ENCODE results near the gene DRAXIN. TPM values are rescaled to one million over a fixed set of nuclear protein-coding genes. Genes with fewer than 3 reads are reported as not detected.

Gene DRAXIN
- total and polyA plus RNA-seq, 4 donors = 0.04 to 0.31 (median 0.14) TPM

DNA sequence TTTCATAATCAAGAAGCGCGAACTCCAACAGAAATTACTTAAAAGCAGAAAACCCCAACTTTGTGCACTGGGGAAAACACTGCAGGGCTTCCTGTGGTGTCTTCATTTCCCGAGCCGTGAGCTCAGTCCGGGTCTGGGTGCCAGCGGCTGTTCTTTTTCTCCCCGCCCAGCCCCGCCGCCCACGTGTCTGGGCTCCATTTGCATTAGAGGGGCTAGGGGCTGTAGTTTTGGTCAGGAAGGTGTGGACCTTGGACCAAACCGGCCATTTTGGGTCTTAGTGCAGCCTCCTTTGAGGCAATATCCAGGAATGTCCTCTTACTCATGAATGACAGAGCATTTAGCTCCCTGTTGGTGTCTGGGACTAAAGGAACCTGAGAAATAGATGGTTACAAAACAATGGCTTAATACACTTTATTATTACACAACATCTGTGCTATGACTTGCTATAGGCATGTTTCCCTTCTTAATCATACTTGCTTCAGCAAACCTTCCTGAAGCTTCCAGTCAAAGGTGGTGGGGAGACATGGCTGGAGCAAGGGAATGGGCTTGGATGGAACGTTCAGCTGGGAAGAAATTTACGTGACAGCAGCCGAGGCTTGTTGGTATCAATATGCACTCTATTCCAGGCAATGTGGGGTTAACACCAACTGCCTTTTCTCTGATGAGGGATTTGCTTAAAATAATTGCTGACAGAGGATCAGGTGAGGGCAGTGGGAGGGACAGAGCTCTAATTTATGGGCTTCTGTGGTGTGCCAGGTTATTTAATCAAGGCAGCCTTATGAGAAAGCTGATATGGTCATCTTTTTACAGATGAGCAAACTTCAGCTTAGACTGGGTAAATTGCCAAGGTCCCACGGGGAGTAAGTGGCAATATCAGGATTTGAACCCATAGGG, 45.5 kb downstream of the DRAXIN start:
- DNase-seq (peak; percentile 59 to 67 (median 65)), ATAC-seq (ENCODE audit: insufficient read depth, low FRiP score) (peak; percentile 45)
- Histone ChIP-seq H3K27me3 (ENCODE audit: control insufficient read depth in 3 of 3, insufficient read depth in 3 of 3, low read length in 2 of 3) (no peaks in the 10 kb centered on the region), H3K4me3 (peak overlapping the region; percentile 71), H3K9ac (ENCODE audit: insufficient read depth in 1 of 2, low read length in 2 of 2) (peak overlapping the region in 1 of 2 donors; percentile 43), H3K9me3 (ENCODE audit: control insufficient read depth in 4 of 4, insufficient read depth in 3 of 4, low read length in 3 of 4) (no peaks in the 10 kb centered on the region), H3K36me3 (ENCODE audit: control insufficient read depth in 4 of 4, insufficient read depth in 4 of 4, low read length in 4 of 4) (no peaks in the 10 kb centered on the region), H3K4me1 (ENCODE audit: control insufficient read depth in 5 of 5, insufficient read depth in 5 of 5, low read length in 5 of 5) (peaks cover 5 to 28% (median 13%) of the 10 kb centered on the region in 5 donors), H3K27ac (ENCODE audit: low read depth in 1 of 2, low read length in 1 of 2) (peak overlapping the region; percentile 91 to 93)
- 5 to 13% methylated on average over 15 of the region's 15 CpGs for WGBS, 2 donors
- no peak for TF ChIP-seq CTCF (IDR thresholded peaks at IDR 0.05; ENCODE audit: control extremely low read depth, extremely low read depth)

GRCh38 chr1:11738096-11738495, 46.6 kb downstream of the DRAXIN start:
- no peak for TF ChIP-seq CTCF (IDR thresholded peaks at IDR 0.05; ENCODE audit: control extremely low read depth, extremely low read depth)
- WGBS, 2 donors = 41 to 63% methylated on average over 2 of the region's 2 CpGs
- Histone ChIP-seq H3K27ac (ENCODE audit: low read depth in 1 of 2, low read length in 1 of 2) (peak overlapping the region in 1 of 2 donors; percentile 43), H3K4me3 (no peak overlapping the region), H3K27me3 (ENCODE audit: control insufficient read depth in 3 of 3, insufficient read depth in 3 of 3, low read length in 2 of 3) (no peaks in the 10 kb centered on the region), H3K4me1 (ENCODE audit: control insufficient read depth in 5 of 5, insufficient read depth in 5 of 5, low read length in 5 of 5) (peaks cover 0 to 21% (median 10%) of the 10 kb centered on the region in 5 donors), H3K36me3 (ENCODE audit: control insufficient read depth in 4 of 4, insufficient read depth in 4 of 4, low read length in 4 of 4) (no peaks in the 10 kb centered on the region), H3K9me3 (ENCODE audit: control insufficient read depth in 4 of 4, insufficient read depth in 3 of 4, low read length in 3 of 4) (no peaks in the 10 kb centered on the region), H3K9ac (ENCODE audit: insufficient read depth in 1 of 2, low read length in 2 of 2) (no peak overlapping the region)
- ATAC-seq (ENCODE audit: insufficient read depth, low FRiP score) = no peak
- no peak for DNase-seq

DNA sequence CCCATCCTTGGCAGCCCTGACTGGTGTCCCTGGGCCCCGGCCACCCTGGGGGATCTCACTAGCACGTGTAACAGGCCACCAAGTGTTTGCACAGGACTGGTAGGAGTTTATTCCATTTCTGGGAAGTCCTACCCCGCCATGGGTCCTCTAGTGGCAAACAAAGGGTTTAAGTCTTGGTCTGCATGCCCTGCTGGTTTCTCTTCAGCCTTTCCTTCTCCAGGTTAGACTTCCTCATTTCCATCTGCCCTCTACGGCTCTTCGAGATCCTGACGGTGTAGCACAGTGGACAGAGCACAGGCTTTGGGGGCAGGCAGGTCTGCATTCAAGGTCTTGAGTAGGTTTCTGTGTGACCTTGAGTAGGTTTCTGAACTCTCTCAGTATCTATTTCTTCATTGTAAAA, 47.3 kb downstream of the DRAXIN start:
- H3K9ac ChIP-seq (ENCODE audit: insufficient read depth in 1 of 2, low read length in 2 of 2) = no peak overlapping the region
- peaks cover 0 to 21% (median 10%) of the 10 kb centered on the region in 5 donors for H3K4me1 ChIP-seq (ENCODE audit: control insufficient read depth in 5 of 5, insufficient read depth in 5 of 5, low read length in 5 of 5)
- H3K4me3 ChIP-seq = no peak overlapping the region
- WGBS, 2 donors = 41 to 68% methylated on average over 6 of the region's 6 CpGs
- peak overlapping the region in 1 of 2 donors; percentile 29 for H3K27ac ChIP-seq (ENCODE audit: low read depth in 1 of 2, low read length in 1 of 2)
- ATAC-seq (ENCODE audit: insufficient read depth, low FRiP score) (no peak), DNase-seq (no peak)
- no peaks in the 10 kb centered on the region for H3K27me3 ChIP-seq (ENCODE audit: control insufficient read depth in 3 of 3, insufficient read depth in 3 of 3, low read length in 2 of 3)
- TF ChIP-seq CTCF (IDR thresholded peaks at IDR 0.05; ENCODE audit: control extremely low read depth, extremely low read depth) = no peak
- H3K36me3 ChIP-seq (ENCODE audit: control insufficient read depth in 4 of 4, insufficient read depth in 4 of 4, low read length in 4 of 4) = peaks cover 0 to 1% (median 0%) of the 10 kb centered on the region in 4 donors
- no peaks in the 10 kb centered on the region for H3K9me3 ChIP-seq (ENCODE audit: control insufficient read depth in 4 of 4, insufficient read depth in 3 of 4, low read length in 3 of 4)
